Loucy (cell line): Measurements from ENCODE around the gene HIP1.

Source experiments
- CTCF ChIP-seq: fragments of 200-600 bp; sonication (generic); conservative IDR thresholded peaks from 2 replicates; pipeline ENCODE4 v1.5.1; 2014; ENCODE audit warnings: mild to moderate bottlenecking, antibody characterized with exemption, low read length
- EZH2phosphoT487 ChIP-seq: fragments of 200-600 bp; IDR thresholded peaks from 2 replicates; pipeline ENCODE4 v1.6.1; 2018; ENCODE audit warnings: antibody characterized with exemption, mild to moderate bottlenecking, moderate library complexity, borderline replicate concordance

- TF ChIP-seq CTCF (no peak), EZH2phosphoT487 (no peak)
These were observed 69.2 kb downstream of the HIP1 start for GRCh38 chr7:75669579-75669978.
